Activated CD4-positive, alpha-beta T cell treated with anti-CD3 and anti-CD28 coated beads for 1 hour (primary cell): Measurements from ENCODE around the gene STAT1.

Experiments used
- DNase-seq: peaks from one replicate; pipeline ENCODE4 v3.0.0-alpha.2; 2020

Gene STAT1

DNA sequence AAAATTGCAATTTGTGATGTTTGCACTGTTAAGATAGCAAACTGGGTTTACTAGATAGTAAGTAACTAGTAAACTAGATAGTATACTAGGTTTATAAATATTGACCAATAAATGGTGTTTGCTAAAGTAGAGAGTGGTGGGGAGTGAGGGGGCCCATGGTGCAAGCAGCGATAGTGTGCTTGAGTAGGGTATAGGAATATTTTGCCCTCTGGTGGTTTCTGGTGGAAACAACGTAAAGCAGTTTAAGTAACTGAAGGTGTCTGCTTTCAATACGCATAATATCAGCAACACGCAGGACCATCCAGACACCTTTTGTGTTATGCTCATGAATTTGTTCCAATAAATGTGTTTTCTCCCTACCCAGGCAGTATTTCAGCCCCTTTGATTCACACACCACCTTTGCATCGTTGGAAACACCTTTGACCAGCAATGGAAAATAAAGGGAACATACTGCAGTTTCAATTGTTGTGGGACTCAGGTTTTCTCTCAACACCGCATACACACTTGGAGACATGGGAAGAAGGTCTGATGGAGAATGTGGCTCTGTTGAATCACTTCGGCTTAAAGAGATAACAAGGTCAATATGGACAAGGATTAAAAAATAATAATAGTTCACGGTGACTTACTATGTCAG is 16.7 kb upstream of the STAT1 start:
- DNase-seq: no peak

DNA sequence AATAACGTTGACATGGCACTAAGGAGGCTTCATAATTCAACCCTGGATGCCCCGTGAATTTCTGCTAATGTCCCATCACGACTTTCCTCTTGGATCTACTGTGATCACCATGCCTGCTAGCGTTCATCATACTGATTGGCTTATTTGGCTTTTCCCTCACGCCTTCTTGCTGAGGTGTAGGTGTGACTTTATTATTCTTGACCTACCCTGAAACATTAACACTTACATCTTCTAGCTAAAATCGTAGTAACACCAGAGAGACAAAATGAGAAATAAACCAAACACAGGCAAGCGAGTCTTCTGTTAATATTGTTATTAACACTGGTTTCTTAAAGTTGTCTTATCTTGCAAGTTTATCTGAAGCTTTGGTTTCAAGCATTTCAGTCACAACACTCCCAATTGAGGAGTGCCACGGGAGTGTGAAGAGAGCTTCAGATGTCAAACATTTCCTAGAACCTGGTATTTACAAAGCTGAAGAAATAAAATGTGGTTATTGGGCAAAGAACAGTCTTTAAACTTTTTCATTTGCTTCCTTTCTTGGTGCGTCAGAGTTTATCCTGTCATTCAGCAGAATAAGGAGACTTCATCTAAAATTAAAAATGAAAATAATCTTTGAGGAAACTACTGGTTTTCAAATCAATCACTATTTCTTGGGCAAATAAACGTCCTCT is 15.4 kb upstream of the STAT1 start:
- DNase-seq: no peak

DNA sequence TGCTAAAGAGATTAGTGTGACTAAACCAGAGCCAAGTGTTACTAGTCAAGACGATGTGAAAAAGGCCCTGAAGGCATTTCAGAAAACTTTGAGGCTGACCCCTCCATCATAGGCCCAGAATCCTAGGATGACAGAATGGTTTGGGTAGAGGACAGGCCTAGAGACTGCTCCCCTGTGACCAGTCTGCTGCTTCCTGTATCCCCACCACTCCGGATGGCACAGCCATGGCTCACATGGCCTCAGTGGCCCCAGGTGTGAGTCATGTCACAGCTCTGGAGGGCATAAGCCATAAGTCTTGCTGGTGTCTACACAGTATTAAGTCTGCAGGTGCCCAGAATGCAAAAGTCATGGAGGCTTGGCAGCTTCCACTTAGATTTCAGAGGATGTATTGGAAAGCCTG is 12.4 kb upstream of the STAT1 start:
- DNase-seq: no peak

DNA sequence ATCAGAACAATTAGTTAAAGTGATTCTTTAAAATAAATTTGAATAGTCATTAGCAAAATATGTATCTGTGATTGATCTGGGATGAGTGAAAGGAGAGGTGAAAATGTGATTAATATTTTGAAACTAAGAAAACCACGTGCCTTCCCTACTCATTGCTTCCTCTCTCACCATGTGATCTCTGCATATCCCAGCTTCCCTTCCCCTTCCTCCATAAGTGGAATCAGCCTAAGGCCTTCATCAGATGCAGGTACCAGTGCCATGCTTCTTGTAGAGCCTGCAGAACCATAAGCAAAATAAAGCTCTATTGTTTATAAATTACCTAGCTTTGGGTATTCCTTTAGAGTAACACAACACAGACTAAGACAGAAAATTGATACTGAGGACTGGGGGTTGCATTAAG is 11.2 kb upstream of the STAT1 start:
- no peak for DNase-seq

DNA sequence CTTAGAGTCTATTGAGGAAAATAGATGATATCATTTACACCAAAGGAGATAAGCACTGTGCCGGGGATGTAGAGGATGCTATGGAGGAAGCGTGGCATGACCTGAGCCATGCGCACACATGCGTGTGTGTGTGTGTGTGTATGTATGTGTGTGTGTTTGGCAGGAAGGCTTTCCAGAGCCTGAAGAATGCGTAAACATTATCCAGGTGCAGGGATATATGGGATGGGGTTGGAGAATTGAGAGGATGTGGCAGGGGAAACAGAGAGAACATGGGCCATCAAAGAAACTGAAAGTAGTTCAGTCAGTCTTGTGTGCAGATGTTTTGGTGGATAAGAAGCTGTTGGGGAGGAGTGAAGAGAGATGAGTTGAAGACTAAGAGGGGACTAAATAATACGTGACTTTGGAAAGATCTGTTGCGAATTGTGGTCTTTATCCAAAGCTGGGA is 9.3 kb upstream of the STAT1 start:
- DNase-seq: no peak

DNA sequence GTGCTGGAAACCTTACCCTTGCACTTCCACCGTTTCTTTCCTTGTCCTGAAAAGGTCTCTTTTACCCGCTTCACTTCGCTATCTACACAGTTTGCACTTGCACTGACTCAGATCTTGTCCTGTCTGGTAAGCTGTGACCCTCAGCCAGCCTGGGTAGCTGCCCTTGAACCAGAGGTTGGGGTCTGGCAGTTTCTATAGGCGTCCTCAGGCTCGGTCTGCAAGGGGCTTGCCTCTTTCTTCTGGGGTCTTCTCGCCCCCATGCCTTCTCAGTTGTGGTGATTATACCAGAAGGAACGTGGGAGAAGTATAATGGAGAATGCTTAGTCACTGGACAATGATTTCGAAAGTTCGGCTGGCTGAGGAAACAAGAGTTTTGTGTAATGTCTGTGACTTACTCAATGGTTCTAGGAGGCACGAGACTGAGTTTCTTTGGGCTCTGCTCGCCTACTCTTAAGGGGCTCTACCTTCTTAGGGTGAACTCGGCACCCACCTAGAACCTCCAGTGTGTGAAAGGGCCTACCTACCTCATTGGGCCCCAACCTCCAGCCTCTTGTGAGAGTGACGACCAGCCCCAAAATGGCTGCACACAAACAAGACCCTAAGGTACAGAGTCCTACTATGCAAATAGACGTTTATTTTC is 6.9 kb upstream of the STAT1 start:
- DNase-seq: no peak

DNA sequence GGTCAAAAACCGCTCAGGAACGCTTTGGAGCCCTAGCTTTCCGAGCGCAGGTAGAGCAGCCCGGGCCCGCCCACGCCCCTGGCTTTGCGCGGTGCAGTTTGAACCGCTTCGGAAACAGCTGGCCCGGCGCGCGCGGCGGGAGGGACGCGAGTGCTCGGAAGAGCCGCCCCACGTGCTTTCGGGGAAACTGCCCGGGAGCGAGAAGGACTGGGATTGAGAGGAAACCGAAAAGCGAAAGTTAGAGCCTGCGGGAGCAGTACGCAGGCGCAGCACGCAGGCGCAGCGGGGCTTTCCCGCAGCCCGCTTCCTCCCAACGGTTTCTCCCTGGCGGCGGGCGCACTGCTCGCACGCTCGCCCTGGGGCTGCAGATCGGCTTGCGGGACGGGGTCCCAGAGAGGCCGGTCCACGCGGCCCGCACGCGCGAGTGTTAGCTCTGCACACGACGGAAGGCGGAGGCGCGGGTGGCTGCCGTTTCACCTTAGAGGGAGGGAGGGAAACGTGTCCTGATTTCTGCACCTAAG is 6.3 kb upstream of the STAT1 start:
- DNase-seq: peak; percentile 95

DNA sequence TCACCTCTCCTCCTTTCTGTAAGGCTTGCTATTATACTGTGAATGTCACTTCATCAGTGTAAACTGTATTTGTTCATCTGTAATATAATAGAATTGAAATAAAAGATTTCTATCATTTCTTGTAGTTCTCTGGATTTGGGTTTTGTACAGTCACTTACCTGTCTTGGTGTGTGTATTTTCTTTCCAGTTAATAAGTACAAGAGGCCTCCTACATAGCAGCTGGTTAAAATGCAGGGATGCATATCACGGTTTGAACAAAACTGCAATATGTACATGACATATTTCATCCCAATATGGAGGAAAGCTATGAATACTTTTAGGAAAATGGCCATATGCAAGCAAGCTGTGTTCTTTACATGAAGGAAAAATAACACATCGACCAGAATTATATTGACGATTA is 5.4 kb upstream of the STAT1 start:
- DNase-seq: no peak

DNA sequence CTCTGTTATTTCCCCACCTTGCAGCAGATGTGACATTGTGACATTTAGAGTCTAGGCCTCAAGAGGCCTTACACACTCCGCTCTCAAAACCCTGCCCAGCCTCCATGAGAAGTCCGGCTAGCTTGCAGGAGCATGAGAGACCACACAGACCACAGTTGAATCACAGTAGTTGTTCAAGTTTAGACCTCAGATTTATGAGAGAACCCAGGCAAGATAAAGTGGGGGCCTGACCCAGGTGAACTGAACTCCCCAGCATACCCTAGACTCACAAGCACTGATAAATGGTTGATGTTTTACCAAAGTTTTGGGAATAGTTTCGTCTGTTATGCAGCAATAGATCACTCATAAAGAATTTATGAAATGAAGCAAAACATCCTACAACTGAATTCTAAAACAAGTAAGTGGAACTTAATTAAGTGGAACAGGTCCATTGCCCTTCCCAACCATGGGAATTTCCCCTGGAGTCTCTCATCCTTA is 4.7 kb upstream of the STAT1 start:
- no peak for DNase-seq

DNA sequence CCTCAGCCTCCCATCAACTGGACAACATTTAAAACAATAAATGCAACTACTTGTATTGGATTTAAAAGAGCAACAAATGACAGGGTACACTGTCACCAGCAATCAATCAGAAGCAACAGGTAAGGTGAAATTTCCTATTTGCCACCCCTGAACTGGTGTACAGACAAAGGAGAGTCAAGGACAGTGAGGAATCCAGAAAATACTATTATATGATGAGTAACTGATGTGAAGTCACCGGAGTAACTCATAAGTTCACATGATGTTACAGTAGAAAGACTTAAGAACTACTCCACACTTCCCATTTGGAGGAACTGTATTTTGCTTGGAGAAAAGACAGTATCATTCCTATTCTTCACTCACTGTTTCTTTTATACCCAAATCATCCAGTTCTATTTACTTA is 4.1 kb upstream of the STAT1 start:
- no peak for DNase-seq

DNA sequence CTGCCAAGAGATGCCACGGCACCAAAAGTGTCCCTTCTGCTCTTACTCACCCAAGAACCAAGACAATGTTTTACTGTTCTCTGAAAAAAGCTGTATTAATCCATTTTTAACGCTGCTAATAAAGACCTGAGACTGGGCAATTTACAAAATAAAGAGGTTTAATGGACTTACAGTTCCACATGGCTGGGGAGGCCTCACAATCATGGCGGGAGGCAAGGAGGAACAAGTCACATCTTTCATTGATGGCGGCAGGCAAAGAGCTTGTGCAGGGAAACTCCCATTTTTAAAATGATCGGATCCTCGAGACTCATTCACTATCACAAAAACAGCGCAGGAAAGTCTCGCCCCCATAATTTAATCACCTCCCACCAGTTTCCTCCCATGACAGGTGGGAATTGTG is 1.9 kb upstream of the STAT1 start:
- no peak for DNase-seq

DNA sequence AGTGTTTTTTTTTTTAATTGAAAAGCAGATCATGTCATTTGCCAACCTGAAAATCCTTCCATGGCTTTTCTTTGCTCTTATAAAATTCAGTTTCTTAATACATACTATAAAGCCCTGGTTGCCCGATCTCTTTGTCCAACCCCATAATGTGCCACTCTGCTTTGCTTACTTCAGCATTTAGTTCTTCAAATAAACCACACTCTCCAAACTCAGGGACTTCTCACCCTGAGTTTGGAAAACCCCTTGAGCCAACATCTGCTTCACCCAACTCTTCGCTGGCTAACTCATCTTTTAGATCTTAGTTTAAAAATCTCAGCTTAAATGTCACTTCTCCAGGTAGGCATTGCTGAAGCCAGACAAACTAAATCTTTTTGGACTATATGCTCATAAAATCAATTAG is 1.3 kb upstream of the STAT1 start:
- no peak for DNase-seq

DNA sequence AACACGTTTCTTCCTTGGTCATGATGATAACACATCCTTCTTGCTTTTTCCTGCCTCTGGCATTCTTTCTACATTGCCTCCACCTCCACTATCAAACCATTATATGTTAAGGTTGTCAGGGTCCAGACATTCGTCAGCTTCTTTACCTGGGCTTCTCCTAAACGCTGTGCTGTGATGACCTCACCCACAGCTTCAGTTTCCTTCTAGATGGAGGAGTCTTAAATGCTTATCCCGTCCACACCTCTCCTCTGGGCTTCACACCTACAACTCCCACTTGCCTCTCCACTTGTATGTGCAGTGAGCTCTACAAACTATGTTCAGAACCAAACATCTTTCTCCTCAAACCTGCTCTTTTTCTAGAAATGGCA is 666 bp upstream of the STAT1 start:
- DNase-seq: no peak

DNA sequence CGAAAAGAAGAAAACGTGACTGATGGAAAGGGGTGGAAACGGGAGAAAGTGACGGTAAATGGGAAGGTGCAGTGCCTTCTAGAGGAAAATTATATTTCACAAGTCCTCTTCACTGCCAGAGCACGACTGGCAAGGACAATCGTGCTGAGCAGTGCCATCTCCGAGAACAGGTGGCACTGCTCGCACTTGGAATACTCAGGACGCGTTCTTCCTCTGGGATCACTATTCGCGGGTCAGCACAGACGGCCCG is 364 bp downstream of the STAT1 start:
- DNase-seq: no peak

DNA sequence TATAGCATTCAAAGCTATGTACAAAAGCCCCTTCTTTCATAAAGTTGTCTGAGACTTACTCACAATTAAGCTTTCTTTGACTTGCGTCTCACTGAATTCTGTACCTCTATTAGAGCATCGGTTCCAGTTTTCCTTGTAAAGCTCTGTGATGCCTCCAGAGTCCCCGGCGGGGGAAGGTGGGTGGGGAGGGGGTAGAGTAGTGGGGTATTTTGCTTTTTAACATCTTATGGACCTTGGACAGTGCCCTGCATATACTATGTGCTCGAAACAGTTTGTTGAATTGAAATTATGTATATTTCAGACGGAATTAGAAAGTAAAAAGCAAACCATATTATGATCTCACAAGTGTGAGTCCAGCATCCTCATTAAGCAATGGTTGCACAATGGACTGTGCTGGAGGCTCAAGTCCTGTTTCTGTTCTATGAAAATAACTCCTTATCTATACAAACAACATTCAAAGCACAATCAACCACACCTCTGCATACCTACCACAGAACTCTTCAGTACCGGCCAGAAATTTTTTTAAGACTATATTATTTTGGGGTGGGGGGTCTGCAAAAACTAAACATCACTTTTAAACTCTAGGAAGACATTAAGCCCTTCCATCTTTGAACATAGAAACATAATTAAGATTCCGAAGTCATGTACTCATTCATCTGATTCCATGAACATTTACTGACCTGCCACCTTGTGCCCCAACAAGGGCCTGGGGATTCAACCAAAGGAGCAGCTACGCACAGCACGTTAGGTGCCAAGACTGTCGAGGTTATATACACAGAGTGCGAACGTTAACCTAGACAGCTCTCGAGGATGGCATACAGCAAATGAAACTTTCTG is 908 bp downstream of the STAT1 start:
- no peak for DNase-seq

DNA sequence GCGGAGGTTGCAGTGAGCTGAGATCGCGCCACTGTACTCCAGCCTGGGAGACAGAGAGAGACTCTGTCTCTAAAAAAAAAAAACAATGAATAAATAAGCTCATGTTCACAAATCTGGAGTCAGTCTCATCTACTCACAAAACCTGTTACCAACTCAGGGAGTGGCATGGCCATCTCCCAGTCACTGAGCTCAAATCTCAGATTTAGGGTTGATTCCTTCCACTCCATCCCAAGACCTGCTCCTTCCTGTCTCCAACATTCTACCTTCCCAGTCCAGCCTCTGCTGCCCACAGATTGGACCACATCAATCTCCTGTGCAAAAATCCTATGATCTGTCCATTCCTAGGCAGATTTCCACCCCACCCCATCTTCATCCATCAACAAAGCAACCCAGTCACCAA is 1.6 kb downstream of the STAT1 start:
- no peak for DNase-seq

DNA sequence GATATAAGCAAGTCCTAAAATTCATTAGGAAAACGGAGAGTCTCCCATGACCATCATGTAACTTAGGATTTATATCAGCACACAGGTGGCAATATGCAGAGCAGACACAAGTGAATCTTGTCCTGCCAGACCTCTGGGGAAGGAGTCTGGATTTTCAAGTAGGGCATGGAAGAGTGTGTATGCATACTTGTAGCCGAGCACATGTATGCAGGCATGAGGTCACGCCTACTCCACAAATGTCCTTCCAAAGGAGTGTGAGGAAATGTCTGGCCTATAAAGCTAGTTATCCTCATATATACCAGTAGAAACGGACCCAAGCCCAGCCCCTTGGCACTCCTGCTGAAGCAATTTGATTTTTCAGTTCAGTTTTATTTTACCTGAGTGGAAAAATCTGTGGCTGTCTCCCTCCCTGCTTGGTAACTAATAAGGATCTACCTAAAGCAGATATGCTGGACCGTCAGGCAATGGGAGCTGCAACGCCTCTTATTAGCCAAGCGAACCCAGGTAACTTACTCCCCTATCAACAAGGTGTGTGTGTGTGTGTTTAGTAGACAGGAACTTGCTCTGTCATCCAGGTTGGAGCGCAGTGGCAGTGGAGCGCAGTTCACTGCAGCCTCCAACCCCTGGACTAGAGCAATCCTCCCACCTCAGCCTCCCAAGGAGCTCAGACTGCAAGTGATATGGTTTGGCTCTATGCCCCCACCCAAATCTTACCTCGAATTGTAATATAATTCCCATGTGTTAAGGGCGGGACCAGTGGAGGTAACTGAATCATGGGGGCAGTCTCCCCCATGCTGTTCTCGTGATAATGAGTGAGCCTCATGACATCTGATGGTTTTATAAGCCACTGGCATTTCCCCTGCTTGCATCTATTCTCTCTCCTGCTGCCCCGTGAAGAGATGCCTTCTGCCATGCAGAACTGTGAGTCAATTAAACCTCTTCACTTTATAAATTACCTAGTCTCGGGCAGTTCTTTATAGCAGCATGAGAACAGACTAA is 2.8 kb downstream of the STAT1 start:
- DNase-seq: no peak

DNA sequence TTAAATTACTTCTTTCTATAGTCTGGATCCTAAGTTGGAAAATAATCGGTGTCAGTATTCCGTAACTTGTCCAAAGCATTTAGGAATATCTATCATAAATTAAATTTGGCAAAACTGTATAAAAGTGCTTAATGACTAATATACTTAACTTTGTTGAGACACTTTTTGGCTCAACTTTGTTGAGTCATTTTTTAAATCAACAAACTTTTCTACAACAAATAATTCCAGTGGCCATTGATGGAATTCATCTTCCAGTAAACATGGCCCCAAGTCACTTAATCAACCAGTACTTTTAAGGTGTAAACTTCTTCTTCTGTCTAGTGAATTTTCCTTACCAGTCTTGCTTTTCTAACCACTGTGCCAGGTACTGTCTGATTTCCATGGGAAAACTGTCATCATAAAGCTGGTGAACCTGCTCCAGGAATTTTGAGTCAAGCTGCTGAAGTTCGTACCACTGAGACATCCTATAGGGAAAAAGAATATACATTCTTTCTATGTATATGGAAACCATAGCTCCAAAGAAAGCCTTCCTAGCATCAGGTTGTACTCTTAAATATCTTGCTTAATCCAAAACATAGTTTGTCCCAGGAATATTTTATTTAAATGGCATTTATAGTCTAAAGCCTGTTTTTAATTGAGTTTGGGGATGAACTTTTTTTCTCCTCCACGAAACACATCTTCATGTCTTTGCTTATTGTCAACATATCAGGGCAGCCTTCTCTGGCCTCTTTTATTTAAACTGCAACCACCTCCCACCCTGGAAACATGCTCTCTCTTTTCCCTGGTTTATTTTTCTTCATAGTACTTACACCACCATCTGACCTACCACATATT is 4.2 kb downstream of the STAT1 start:
- no peak for DNase-seq

DNA sequence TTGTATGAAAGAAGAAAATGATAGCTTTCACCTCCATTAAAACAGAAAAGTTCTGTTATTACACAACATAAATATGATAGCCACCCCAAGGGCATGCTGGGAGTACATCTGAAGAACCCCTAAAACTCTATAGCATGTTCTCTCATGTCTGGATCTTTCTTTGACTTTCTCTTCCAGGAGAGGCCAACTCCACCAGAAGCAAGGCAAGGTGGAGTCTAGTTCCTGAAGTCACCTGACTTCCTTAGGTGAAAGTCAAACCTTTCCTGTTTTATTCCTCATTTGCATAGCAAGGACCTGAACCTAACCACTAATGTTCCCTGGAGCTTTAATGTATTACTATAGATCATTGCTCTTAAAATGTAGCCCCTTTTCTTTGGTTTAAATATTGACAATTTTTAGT is 5.7 kb downstream of the STAT1 start:
- no peak for DNase-seq

DNA sequence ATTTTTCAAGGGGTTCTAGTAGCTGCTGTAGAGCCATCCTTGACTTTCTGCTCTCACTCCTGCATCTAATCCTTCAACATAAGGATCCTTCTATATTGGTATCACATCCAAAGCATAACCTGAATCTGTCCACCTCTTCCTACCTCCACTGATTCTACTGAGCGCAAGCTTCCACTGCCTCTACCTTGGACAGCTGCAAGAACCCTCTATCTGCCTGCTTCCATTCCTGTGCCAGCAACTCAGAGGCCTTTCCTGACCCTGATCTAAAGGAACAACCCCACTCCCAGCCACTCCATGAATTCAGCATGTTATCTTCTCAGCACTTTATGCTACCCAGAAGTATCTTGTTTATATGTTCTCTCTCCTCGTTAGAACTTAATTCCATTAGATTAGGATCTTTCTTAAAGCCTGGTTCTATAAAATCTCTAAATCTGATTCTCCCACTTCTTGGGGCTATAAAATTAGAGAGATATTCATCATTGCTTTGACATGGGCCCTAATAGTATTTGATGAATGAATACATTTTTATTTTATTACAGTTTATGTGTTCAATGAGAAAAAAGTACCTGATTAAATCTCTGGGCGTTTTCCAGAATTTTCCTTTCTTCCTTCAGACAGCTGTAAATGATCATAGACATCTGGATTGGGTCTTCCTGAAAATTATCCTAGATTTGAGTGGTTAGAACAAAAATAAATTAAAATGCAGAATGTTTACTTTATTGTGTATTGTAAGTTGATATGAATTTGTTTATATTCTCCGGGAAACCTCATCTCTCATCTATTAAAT is 6.8 kb downstream of the STAT1 start:
- DNase-seq: no peak

DNA sequence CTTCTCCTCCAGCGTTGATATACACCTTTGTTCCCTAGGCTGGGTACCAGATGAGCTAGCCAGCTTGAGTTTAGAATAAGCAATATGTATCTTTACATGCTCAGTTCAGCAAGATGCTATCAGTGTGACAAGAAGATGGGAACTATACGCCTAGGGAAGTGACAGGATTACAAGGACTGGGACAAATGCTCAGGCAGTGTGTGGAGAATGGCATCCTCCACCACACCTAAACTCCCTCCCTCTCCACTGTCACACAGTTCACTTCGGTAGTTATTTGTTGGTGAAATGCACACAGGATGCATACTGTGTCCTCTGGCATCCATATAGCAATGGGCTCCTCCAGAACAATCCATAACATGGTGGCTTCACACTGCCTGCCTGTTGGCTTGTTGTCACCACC is 7.7 kb downstream of the STAT1 start:
- no peak for DNase-seq
